Ishikawa (cell line): ENCODE measurements around the gene NUP54.

Experiments
- CREB1 ChIP-seq: IDR thresholded peaks from 2 replicates; pipeline ENCODE4 v1.6.1; 2012; ENCODE audit warnings: low read depth
- EP300 ChIP-seq: IDR thresholded peaks from 2 replicates; pipeline ENCODE4 v1.6.1; 2012; ENCODE audit warnings: borderline replicate concordance
- REST ChIP-seq: IDR thresholded peaks from 2 replicates; pipeline ENCODE4 v1.6.1; 2012; ENCODE audit warnings: low read depth, mild to moderate bottlenecking
- TAF1 ChIP-seq: IDR thresholded peaks from 2 replicates; pipeline ENCODE4 v1.6.1; 2012; ENCODE audit warnings: low read depth, mild to moderate bottlenecking
- TEAD4 ChIP-seq: IDR thresholded peaks from 2 replicates; pipeline ENCODE4 v1.6.1; 2012
- TF ChIP-seq, protein P1 (sequence below): IDR thresholded peaks from 2 replicates; pipeline ENCODE4 v1.6.1; 2012

- no peak for TF ChIP-seq TAF1
- no peak for TF ChIP-seq REST
- no peak for TF ChIP-seq TEAD4
- no peak for TF ChIP-seq EP300
- TF ChIP-seq, protein P1, sequence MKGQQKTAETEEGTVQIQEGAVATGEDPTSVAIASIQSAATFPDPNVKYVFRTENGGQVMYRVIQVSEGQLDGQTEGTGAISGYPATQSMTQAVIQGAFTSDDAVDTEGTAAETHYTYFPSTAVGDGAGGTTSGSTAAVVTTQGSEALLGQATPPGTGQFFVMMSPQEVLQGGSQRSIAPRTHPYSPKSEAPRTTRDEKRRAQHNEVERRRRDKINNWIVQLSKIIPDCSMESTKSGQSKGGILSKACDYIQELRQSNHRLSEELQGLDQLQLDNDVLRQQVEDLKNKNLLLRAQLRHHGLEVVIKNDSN, result no peak
- no peak for TF ChIP-seq CREB1
Measured at GRCh38 chr4:76087007-76087769, 61.0 kb downstream of the NUP54 start.
